GM11168 (cell line): Measurements from ENCODE around the gene ZNF22.

Experiments used
- in situ Hi-C: fragments of 300-500 bp; cut with MboI; formaldehyde crosslinking; loops from one replicate; pipeline ENCODE4 v1.12.0; 2022; ENCODE audit warnings: low sequenced_read_pairs; ENCODE audit not compliant: unreplicated experiment

Gene ZNF22

DNA sequence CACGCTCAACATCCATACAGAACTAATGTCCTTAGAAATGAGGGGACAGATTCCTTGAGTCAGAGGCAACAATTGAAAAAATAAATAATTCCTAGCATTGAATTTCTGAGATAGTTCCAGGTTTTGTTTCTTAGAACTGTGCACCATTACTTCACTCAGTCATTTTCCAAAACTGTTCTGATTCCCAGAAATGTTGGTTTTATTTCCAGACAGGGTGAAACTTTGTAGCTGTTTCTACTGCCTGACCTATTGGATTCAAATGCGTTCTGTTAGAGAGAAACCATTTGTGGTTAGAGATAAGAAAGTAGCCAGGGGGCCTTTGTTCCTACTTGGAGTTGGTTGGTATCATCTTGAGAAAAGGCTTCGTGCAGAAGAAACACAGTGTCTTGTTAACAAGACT, 14.1 kb upstream of the ZNF22 start:
- in situ Hi-C loops = no loop called here

DNA sequence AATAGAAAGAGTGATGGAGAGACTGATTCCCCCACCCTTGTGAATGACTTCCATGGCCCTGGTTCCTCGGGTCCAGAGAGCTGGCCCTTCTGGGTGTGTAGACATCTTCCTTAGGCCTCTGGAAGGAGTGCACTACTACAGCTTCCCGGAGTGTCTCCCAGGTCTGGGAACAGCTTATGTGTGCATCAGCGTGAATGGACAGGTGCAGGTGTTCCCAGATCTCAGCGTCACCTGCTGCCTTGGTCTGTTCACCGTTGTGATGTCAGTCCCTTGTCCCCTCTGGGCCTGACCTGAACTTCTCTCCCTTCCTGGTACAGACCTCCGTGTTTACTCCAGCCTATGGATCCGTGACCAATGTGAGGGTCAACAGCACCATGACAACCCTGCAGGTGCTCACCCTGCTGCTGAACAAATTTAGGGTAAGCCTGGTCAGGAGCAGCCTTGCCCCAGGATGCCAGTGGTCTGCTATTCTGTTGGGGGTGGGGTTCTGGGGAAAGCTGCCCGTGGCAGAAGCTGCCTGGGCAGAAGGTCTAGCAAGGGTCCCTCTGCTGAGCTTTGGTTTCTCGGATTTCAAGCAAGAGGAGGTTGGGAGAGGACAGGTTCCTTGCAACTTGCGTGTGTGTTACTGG, 11.7 kb upstream of the ZNF22 start:
- in situ Hi-C loops = no loop called here

DNA sequence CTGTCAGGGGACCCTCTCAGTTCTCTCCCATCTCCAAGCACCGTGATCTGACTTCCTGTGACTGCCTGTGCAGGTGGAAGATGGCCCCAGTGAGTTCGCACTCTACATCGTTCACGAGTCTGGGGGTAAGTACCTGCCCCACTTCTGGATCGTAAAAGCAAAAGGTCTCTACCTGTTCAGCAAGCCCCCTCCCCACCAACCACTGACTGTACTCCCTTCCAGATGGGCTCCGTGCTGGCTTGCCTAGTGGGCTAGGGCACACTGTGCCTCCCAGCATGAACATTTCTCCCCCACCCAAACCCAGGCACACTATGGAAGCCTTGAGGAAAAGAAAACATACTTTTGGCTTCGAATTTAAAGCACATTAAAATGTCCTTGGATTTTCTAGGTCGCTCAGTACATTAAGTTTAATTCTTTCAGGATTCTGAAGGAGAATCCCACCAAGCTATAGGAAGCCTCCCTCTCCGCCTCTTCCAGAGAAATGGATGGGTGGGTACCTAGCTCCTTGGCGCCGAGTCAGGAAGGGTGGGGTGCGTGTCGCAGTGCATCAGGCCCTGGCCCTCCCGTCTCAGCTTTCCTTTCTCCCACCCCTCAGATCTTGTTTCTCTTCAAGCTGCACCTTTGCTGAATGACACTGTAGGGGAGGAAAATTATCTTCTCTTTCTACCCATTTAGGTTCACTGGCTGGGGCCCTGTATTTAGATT, 11.0 kb upstream of the ZNF22 start:
- in situ Hi-C loops = no loop called here

DNA sequence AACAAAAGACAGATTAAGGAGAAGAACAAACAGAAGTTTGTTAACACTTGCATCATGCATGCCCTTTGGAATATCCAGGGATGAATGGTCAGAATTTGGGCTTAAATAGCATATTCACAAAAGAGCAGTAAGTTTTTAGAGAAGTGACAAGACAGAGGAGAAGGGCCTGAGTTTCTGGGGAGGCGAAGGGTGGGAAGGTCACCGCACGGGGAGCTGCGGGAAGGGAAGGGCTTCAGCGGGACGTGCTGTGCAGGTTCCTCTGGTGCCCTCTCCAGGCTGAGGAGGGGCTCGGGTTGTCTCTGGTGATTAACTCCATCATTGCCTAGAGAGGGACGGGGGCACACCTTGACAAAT, 10.4 kb upstream of the ZNF22 start:
- in situ Hi-C loops = no loop called here

DNA sequence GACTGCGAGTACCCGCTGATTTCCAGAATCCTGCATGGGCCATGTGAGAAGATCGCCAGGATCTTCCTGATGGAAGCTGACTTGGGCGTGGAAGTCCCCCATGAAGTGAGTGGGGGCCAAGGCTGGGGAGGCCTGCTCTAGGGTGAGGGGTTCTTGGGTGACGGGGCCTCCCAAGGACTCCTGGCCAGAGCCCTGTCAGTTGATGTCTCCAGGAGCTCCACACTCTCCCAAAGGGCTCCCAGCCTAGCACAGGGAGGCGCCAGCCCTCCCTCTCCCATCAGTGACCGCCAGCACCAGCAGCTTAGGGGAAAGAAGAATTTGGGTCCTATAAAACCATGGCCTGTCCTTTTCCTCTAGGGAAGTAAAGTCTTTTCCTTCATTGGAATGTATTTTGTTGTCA, 9.8 kb upstream of the ZNF22 start:
- in situ Hi-C loops = no loop called here

DNA sequence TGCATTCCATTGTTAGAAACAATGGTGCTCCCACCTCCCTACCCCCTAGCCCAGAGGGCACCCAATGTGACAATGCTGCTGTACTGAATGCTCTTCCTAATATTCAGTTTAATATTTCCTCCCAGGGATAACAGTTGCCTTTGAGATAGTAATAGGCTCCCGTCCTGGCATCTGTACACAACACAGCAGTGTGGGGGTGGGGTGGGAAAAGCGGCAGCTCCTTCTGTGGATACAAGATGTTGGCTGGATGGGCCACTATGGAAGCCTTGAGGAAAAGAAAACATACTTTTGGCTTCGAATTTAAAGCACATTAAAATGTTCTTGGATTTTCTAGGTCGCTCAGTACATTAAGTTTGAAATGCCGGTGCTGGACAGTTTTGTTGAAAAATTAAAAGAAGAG, 9.2 kb upstream of the ZNF22 start:
- in situ Hi-C loops = no loop called here

DNA sequence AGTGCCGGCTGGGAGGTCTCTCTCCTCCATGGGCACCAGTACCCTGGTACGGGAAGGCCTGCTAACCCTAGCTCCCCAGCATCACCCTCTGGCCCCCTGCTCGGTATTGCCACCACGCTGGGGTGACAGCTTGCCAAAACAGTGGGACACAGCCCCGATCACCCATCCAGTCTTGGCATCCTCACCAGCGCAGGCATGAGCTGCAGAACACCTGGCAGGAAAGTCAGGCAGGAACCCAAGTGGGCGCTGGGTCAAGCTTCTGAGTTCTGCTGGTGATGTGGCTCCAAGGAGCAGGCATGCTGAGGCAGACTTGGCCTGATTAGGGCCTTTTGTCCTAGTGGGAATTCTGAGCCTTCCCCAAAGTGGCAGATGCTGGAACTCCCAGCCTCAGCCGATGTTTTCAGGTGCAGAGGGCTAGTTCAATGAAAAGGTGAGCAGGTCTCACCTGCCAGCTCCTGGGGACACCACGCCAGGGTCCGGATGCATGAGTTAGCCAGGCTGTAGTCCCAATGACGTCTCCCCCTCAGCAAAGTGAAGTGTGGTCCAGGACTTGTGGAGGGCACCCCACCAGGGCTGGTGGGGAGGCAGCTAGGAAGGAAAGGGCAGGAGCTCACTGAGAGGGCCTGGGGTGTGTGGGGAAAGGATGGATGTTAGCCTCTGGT, 8.5 kb upstream of the ZNF22 start:
- in situ Hi-C loops = no loop called here

DNA sequence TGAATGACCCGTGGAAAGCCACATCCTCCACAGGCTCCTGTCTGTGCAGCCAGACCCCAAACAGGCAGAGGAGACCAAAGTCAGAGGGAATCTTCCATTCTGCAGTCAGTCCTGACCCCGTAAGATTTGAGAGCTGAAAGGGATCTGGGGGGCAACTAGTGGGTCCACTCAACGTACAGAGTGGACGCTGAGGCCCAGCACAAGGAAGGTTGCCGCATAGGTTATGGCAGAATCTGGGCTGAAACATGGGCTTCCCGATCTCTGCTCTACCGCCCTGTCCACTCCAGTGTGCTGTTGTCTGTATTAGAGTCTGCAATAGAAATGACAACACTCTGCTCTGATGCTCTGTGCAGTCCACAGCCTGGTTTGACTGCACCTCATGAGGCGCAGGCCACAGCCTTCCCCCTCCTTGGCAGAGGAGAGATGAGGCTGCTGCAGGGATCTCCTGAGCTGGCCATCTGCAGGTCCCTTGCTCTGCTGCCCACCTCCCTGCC, 7.9 kb upstream of the ZNF22 start:
- in situ Hi-C loops = no loop called here

DNA sequence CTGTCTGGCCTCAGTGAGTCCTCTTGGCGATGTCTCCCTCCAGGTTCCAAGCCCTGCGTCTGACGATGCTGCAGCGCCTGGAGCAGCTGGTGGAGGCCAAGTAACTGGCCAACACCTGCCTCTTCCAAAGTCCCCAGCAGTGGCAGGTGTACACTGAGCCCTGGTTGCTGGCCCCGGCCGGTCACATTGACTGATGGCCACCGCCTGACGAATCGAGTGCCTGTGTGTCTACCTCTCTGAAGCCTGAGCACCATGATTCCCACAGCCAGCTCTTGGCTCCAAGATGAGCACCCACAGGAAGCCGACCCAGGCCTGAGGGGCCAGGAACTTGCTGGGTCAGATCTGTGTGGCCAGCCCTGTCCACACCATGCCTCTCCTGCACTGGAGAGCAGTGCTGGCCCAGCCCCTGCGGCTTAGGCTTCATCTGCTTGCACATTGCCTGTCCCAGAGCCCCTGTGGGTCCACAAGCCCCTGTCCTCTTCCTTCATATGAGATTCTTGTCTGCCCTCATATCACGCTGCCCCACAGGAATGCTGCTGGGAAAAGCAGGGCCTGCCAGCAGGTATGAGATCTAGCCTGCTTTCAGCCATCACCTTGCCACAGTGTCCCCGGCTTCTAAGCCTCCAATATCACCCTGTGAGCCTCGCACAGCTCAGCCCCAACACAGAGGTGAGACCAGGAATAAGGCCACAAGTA, 7.3 kb upstream of the ZNF22 start:
- in situ Hi-C loops = no loop called here

DNA sequence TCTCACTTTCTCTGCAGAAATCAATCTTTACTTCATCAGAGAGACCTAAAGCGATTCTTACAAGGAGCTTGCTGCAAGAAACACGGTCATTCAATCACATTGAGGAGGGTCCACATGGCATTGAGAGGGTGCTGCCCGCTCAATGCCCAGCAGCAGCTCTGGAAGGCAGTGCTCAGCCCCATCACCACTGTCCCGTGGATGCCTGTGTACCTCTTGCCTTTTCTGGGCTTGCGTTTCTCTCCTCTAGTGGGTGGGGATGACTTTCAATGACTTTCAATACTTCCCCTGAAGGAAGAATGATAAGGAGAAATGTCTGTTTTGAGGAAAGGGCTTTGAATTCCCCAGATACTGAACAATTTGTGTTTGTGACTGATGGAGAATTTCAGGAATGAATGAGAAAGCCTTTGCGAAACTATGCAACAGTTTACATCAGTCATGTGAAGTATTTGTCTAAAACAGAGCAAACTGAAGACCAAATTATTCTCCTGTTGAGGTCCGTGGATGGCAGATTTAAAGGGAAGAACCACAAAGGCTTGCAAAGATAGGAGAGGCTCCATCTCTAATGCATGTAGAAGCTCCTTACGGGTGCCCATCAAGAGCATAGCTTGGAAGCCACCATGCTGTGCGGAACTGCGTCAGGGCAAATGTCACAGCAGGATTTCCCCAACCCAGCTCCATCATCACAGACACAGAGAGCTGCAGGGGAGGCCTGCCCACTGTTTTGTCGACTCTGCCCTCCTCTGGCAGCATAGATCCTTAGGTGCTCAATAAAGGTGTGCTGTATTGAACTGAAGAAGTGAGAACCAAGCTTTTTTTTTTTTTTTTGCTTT, 6.6 kb upstream of the ZNF22 start:
- in situ Hi-C loops = no loop called here

DNA sequence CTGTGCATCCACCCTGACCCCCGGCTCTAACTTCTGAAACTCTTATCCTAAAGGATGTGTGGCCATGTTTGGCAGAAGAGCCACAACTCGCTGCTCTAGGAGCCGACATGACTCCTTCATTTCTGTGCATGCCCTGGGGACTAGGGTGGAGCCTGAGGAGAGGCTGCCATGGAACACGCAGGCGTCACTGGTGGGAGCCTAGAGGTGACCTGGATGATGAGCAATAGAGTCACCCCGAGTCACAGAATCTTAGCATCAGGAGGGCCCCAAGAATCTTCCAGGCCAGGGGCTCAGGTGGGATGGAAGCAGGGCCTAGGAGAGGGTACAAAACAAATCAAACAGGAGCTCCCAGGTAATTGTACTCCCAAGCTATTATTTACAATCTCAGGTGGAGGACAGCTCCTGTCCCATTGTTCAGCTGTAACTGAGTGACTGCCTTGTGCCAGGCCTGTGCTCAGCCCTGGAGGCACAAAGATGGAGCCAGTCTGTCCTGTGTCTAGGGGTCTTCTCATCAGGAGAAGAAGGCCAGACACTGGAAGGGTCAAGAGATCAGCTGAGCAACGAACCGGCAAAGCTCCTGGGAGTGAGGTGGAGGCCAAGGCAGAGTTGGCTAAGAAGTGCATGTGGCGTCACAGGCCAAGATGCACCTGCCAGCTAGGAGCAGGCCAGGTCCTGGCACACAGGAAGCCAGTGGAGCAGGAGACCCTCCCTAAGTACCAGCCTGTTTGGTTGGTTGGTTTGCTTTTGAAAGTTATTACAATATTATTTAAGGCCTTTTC, 5.8 kb upstream of the ZNF22 start:
- in situ Hi-C loops = no loop called here

DNA sequence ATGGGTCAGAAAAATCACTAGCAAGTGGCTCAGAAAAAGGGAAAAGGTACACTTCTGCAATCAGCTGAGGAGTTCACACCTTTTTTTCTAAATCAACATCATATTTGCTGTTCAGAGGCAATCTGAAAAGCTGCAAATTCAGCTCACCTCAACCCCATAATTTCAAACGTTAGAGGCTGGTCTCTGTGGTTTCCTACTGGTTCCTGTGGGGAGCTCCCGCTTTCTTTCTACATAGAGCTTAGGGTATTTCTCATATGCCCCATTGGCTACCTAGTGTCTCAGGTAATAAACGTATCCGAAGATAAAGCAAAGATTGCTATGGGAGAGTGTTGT, 5.2 kb upstream of the ZNF22 start:
- in situ Hi-C loops = no loop called here

DNA sequence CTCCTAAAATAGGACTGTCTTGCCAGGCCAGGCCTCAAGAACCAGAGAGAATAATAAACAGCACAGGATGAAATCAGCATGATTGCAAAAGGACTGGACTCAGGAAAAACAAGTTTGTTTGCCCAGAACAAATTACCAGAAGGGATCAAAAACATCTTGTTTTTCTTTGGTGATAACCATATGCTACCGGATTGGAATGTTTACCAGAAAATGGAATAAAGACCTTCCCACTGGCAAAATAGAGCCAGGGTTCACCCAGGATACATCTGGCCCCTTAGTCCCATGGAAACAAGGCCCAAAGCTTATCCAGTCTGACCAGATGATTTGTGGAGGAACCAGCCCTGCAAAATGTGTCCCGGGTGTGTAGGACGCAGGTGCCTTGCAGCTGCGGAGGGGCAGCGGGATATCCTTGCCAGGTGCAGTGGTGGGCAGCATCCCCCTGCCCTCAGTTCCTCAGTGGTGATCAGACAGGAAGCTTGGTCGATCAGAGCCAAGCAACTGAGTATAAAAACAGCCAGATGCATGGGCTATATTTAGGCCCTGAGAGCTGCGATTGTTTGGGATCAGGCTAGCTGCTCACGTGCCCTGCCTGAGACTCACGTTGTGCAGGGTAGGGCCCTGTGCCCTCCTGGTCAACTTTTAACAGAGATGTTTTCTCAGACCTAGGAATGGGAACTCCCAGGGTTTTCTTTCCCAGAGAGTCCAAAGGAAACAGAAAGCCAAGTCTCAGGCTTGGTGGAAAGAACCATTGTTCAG, 4.6 kb upstream of the ZNF22 start:
- in situ Hi-C loops = no loop called here

DNA sequence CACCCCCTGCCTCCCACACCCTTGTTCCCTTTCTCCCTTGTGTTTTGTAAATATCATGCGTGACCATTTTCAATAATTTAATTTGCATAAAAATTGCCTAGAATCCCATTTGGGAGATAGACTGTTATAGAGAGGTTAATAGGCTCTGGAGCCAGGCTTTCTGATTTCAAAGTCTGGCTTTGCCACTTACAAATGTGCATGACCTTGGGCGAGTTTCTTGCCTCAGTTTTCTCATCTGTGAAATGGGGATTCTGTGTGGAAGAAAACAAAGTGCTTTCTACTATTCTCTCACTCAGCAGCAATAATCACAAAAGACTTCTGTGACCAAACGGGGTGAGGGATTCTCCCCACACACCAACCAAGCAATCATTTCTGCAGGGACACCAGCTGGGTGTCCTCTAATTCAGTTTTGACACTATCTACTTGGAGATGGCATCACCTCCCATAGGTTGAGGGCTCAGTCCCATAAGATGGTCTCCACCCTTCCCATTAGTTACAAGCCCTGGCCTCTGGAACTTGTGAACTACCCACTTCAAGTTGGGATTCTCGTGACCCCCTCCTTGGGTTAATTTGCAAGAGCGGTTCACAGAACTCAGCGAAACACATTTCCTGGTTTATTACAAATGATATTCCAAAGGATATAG, 3.5 kb upstream of the ZNF22 start:
- in situ Hi-C loops = no loop called here

DNA sequence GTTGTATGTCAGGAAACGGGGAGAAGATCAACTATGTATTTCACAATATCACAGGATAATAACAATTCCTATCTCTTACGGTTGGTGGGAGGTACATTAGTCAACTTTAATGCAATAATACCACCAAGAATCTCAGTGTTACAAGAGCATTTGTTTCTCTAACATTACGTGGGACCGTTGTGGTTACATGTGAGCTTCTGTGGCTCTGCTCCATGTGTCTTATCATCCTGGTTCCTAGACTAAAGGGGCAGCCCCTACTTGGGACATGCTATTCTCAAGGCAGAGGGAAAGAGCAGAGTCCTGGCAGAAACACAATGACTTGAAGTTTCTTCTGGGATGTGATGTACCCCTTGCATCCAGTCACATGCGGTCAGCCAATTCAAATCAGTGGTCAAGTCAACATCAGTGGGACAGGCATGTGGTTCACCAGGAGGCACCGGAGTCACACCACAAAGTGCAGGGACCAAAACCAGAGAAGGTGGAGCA, 2.5 kb upstream of the ZNF22 start:
- in situ Hi-C loops = no loop called here

DNA sequence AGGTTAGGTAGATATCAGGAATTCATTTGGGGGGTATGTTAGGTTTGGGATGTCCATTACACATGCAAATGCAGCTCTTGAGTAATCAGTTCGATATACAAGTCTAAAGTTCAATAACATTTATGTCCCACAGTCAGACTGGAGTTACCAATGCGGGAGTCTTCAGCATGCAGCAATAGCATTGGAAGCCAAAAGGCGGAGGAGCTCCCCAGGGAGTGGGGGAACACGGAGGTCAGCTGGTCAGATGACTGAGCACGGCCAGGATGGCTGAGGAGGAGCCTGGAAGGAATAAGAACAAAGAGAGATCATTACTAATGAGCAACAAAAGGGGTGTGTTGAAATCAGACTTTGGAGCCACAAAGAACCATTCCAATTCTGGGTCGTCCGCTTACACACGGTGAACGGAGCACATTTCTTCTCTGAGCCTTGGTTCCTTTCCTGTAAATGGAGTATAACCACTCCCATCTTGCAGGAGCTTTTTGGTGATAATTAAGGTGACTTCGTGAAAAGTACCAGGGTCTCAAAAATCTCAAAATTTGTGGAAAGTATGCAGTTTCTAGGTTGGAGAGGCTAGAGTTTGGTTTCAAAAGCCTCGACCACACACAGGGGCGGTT, 478 bp upstream of the ZNF22 start:
- in situ Hi-C loops = no loop called here

DNA sequence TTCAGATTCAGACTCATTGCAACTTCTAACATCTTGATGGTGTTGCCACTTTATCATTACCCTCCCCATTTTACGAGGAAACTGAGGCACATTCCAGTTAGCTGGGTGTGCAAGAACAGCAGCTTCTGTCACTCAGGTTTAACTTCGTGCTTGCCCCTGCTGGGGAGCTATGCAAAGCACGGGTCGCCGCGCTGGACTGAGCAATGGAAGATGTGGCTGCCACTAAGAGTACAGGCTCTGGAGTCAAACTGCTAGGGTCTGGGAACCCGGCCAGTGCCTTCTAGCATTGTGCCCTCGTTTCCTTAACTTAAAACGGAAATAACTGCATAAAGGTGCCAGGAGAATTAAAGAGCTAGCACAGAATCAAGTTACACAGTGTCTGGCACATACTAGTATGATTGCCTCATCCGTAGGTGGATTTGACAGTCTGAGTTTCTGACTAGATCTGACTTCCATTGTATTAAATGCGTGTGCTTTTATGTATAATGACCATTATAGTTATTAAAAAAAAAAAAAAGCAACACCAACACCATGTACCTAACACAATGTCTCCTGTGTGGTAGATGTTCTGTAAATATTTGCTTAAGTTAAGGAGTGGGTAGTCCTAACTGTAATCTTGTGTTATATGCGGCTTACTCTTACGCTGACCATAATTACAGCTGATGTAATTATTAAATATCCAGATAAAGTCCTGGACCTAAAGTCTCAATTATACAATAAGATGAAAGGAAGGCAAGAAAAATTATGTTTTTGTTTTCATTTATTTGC, 842 bp downstream of the ZNF22 start:
- in situ Hi-C loops = no loop called here
